ENCODE measurements around the gene MAP2K7. TPM values are rescaled to one million over a fixed set of nuclear protein-coding genes. Genes with fewer than 3 reads are reported as not detected.
A peak's percentile ranks its signal among the peaks of the same experiment; 100 is the strongest.

MAP2K7 gene
- total RNA-seq, 2 experiments from 2014 or later = 36.5 to 39.9 TPM

DNA sequence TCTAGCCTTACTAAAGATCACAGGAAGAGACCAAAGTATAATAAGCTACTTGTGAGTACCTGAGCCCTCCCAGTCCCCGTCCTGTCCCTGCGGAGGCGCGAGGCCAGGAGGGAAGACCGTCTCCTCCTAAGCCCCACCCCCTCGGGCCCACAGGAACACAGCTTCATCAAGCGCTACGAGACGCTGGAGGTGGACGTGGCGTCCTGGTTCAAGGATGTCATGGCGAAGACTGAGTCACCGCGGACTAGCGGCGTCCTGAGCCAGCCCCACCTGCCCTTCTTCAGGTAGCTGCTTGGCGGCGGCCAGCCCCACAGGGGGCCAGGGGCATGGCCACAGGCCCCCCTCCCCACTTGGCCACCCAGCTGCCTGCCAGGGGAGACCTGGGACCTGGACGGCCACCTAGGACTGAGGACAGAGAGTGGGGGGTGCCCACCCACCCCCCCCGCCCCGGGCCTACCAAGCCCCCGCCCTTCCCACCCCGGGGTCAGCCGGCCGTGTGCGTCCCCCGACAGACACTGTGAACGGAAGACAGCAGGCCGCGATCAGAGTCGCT is 8.5 kb downstream of the MAP2K7 start:
- no peak for ATAC-seq
- no peak for DNase-seq
- Mint-ChIP-seq H3K36me3 (ENCODE audit: low read depth) (peaks cover 26% of the 10 kb centered on the region), H3K4me1 (ENCODE audit: low read depth) (peaks cover 12% of the 10 kb centered on the region), H3K9me3 (ENCODE audit: insufficient read depth) (no peaks in the 10 kb centered on the region), H3K27me3 (ENCODE audit: low read depth) (peaks cover 12% of the 10 kb centered on the region), H3K27ac (no peak overlapping the region), H3K4me3 (no peak overlapping the region)
- CTCF ChIA-PET = interaction anchor here (0.6 to 1.0 kb wide), 2 partner anchors 10 to 31 kb away, joined by 3 read pairs; partner anchors contain the start of gene TIMM44
- POLR2A ChIA-PET = interaction anchor here (1.1 to 1.3 kb wide), 2 partner anchors 8 kb away, joined by 3 read pairs; partner anchors contain the start of genes MAP2K7 and SNAPC2

DNA sequence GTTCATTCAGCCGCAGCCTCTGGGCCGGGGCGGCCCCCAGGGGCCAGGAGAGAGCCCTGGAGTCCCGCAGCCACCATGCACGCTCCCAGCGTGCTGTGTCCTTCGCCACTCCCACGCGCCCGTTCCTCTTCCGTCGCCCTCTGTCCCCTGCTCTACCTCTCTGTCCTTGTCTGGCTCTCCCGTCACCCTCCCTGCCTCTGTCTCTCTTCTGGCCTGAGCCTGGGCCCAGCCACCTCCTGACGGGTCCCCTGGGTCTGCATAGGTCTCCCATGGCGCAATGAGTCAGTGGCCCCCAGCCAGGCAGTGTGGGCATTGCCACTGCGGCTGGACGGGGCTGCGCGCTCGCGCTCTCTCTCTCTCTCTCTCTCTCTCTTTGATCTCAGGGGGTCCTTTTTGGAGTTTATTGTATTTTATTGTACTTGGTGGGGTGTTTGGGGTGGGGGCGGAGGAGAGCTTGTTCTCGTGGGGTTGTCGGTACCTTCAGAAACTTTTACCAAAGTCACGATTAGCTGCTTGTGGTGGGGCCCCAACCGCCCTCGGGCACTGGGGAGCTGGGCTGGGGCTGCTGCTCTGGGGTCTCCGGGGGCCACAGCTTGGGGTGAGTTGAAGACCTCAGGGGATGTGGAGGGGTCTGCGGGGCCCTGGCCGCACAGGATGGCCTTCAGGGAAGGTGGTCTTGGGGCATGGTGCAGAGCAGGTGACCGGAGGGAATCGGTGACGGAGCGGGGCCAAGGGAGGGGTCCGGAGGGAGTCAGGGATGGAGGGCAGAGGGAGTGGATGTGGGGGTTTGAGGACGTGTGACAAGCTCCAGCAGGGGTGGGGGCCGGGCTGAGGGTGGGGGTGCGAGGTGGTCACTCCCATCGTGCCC is 9.3 kb downstream of the MAP2K7 start:
- Mint-ChIP-seq H3K4me1 (ENCODE audit: low read depth) (peaks cover 17% of the 10 kb centered on the region), H3K9me3 (ENCODE audit: insufficient read depth) (no peaks in the 10 kb centered on the region), H3K36me3 (ENCODE audit: low read depth) (peaks cover 24% of the 10 kb centered on the region), H3K4me3 (no peak overlapping the region), H3K27ac (no peak overlapping the region), H3K27me3 (ENCODE audit: low read depth) (peaks cover 17% of the 10 kb centered on the region)
- no peak for ATAC-seq
- POLR2A ChIA-PET = interaction anchor here (1.3 kb wide), 1 partner anchor 9 kb away, joined by 3 read pairs; the partner anchor contains the start of gene MAP2K7
- no peak for DNase-seq
- CTCF ChIA-PET = no interaction called here

DNA sequence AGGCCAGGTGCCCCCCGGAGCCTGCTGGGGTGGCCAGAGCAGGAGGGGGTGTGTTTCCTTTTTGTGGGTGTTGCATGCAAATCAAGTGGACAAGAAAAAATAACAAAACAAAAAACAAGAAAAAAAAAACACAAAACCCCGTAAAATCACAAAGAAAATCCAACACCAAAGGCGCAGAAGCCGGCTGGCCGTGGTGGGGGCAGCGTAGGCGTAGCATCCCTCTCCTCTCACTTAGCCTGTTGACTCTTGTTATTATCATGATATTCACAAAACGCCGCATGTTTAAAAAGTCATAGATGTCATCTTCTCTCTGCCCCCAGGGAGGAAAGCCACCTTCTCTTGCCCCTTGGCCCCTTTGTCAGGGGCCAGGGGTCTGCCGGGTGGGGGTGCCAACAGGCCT is 10.0 kb downstream of the MAP2K7 start:
- H3K9me3 Mint-ChIP-seq (ENCODE audit: insufficient read depth) = no peaks in the 10 kb centered on the region
- H3K36me3 Mint-ChIP-seq (ENCODE audit: low read depth) = peaks cover 24% of the 10 kb centered on the region
- ATAC-seq (no peak), DNase-seq (no peak)
- no peak overlapping the region for H3K4me3 Mint-ChIP-seq
- H3K4me1 Mint-ChIP-seq (ENCODE audit: low read depth) = peaks cover 22% of the 10 kb centered on the region
- CTCF ChIA-PET = no interaction called here
- H3K27me3 Mint-ChIP-seq (ENCODE audit: low read depth) = peaks cover 23% of the 10 kb centered on the region
- POLR2A ChIA-PET = no interaction called here
- no peak overlapping the region for H3K27ac Mint-ChIP-seq

DNA sequence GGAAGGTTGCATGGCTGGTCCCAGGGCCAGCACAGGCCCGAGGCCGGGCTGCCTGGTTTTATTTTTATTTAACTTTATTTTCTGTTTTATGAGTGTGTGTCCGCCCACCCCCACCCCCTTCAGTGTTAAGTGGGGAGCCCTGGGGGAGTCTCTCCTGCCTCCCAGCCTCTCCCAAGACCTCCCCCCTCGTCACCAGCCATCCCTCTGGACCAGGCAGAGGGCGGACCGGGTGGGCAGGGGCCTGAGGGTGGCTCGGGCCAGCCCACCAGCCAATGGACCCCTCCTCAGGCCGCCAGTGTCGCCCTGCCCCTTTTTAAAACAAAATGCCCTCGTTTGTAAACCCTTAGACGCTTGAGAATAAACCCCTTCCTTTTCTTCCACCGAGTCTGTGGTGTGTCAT is 10.4 kb downstream of the MAP2K7 start:
- Mint-ChIP-seq H3K27ac (no peak overlapping the region), H3K4me3 (no peak overlapping the region), H3K36me3 (ENCODE audit: low read depth) (peaks cover 24% of the 10 kb centered on the region), H3K4me1 (ENCODE audit: low read depth) (peaks cover 22% of the 10 kb centered on the region), H3K9me3 (ENCODE audit: insufficient read depth) (no peaks in the 10 kb centered on the region), H3K27me3 (ENCODE audit: low read depth) (peaks cover 25% of the 10 kb centered on the region)
- ChIA-PET CTCF (no interaction called here), POLR2A (interaction anchor here (0.8 kb wide), 1 partner anchor 10 kb away, joined by 3 read pairs; no protein-coding TSS in a partner anchor)
- ATAC-seq (no peak), DNase-seq (no peak)

- ChIA-PET CTCF (no interaction called here), POLR2A (interaction anchor here (0.8 kb wide), 1 partner anchor 10 kb away, joined by 3 read pairs; no protein-coding TSS in a partner anchor)
- H3K27me3 Mint-ChIP-seq (ENCODE audit: low read depth) = peaks cover 26% of the 10 kb centered on the region
- H3K9me3 Mint-ChIP-seq (ENCODE audit: insufficient read depth) = no peaks in the 10 kb centered on the region
- peak within 1 kb of the TSS; percentile 42 for H3K4me3 Mint-ChIP-seq
- H3K27ac Mint-ChIP-seq = peak within 1 kb of the TSS; percentile 24
- peaks cover 24% of the 10 kb centered on the region for H3K36me3 Mint-ChIP-seq (ENCODE audit: low read depth)
- DNase-seq = no peak
- no peak for ATAC-seq
- peaks cover 24% of the 10 kb centered on the region for H3K4me1 Mint-ChIP-seq (ENCODE audit: low read depth)
These were observed 10.9 kb downstream of the MAP2K7 start, which contains the start of gene TGFBR3L for GRCh38 chr19:7914598-7915045. TGFBR3L (plus strand) TSS chr19:7914830.

DNA sequence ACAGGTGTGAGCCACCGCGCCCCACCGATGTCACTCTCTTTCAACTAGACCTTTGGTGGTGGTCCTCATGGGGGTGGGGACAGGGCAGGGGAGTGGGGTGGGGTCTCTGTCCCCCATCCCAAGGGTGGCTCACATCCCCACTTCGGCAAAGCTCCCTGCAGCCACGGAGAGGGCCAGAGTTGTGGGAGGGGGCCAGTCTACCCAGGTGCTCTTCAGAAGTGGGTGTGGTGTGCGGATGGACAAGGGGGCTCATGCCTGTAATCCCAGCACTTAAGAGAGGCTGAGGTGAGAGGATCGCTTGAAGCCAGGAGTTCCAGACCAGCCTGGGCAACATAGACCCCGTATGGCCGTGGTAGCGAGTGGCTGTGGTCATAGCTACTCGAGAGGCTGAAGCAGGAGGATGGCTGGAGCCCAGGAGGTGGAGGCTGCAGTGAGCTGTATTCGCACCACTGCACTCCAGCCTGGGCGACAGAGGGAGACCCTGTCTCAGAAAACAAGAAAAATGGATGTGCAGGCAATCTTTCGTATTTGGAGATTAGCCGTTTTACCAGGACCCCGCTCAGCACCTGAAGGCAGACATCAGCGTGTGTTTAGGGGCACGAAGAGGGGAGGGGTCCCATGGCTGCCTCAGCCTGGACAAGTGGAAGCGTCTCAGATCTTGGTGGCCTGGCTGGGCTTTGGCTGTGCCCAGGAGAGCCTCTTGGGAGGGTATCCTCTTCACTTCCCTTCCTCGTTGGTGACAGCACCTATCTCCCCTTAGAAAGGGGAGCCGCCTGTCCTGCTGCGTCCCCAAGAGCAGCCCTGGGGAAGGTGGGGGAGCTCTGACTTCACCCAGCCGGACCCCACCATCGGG is 11.8 kb downstream of the MAP2K7 start:
- CTCF ChIA-PET = interaction anchor here (1.0 to 3.3 kb wide), 3 partner anchors 12 to 61 kb away, joined by 3 to 15 read pairs (median 7); partner anchors contain the start of gene MAP2K7

DNA sequence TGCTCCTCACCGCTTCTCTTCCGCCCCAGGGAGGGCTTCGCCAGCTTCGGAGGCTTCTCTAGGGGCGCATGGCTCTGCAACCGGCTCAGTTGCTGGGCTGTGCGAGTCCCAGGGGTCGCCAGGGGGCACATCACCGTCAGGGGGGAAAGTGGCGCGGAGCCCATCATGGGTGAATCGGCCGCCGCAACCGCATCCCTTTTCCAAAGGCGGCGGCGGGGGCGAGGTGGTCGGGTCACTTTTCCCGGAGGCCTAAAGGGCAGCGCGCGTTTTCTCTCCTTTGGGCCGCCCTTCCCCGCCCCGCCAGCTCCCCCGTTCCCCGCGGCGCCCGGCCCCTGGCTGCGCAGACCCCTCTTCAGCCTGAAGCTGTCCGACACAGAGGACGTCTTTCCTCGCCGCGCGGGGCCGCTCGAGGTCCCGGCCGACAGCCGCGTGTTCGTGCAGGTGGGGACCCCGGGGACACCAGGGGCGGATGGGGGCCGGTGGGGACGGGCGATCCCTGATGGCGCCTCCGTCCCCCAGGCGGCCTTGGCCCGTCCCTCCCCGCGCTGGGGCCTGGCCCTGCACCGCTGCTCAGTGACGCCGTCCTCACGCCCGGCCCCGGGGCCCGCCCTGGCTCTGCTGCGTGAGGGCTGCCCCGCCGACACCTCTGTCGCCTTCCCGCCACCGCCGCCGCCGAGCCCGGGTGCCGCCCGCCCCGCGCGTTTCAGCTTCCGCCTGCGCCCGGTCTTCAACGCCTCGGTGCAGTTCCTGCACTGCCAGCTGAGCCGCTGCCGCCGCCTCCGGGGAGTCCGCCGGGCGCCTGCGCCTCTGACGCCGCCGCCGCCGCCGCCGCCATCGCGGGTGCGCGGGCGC is 12.7 kb downstream of the MAP2K7 start:
- peak overlapping the region; percentile 69 for H3K4me3 Mint-ChIP-seq
- CTCF ChIA-PET = interaction anchor here (1.0 to 3.3 kb wide), 4 partner anchors 13 to 62 kb away, joined by 3 to 15 read pairs (median 6); partner anchors contain the start of genes MAP2K7 and TIMM44
- peak; percentile 70 for DNase-seq
- H3K27ac Mint-ChIP-seq = peak overlapping the region; percentile 43
- peaks cover 35% of the 10 kb centered on the region for H3K4me1 Mint-ChIP-seq (ENCODE audit: low read depth)
- peaks cover 30% of the 10 kb centered on the region for H3K27me3 Mint-ChIP-seq (ENCODE audit: low read depth)
- H3K36me3 Mint-ChIP-seq (ENCODE audit: low read depth) = peaks cover 17% of the 10 kb centered on the region
- ATAC-seq = peak; percentile 6
- no peaks in the 10 kb centered on the region for H3K9me3 Mint-ChIP-seq (ENCODE audit: insufficient read depth)
- POLR2A ChIA-PET = interaction anchor here (1.6 kb wide), 1 partner anchor 13 kb away, joined by 7 read pairs; the partner anchor contains the start of gene MAP2K7

More for the DNA sequence above, 11.8 kb downstream of the MAP2K7 start:
- Mint-ChIP-seq H3K9me3 (ENCODE audit: insufficient read depth) (no peaks in the 10 kb centered on the region), H3K4me3 (peak overlapping the region; percentile 42), H3K27me3 (ENCODE audit: low read depth) (peaks cover 30% of the 10 kb centered on the region), H3K4me1 (ENCODE audit: low read depth) (peaks cover 29% of the 10 kb centered on the region), H3K36me3 (ENCODE audit: low read depth) (peaks cover 22% of the 10 kb centered on the region), H3K27ac (peak overlapping the region; percentile 43)
- ATAC-seq (no peak), DNase-seq (no peak)
- POLR2A ChIA-PET = interaction anchor here (1.6 kb wide), 1 partner anchor 12 kb away, joined by 7 read pairs; the partner anchor contains the start of gene MAP2K7

DNA sequence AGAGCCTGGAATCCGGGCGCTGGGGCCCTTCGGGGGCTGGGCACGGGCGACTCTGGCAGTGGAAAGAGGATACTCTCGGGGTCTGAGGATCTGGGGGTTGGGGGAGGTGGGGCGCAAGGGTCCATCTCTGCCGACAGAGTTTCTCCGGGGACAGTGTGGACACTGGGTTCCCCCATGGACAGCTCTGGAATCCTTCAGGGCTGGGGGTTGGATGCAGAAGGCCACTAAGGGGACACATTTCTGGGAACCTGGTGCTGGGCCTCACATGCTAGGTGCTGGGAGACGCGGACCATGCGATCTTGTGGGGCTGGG is 13.2 kb downstream of the MAP2K7 start:
- Mint-ChIP-seq H3K36me3 (ENCODE audit: low read depth) (peaks cover 12% of the 10 kb centered on the region), H3K4me1 (ENCODE audit: low read depth) (peaks cover 41% of the 10 kb centered on the region), H3K27me3 (ENCODE audit: low read depth) (peaks cover 30% of the 10 kb centered on the region), H3K9me3 (ENCODE audit: insufficient read depth) (no peaks in the 10 kb centered on the region), H3K4me3 (peak overlapping the region; percentile 69), H3K27ac (no peak overlapping the region)
- DNase-seq = no peak
- ChIA-PET POLR2A (interaction anchor here (1.6 kb wide), 2 partner anchors 13 kb away, joined by 6 to 7 read pairs; partner anchors contain the start of gene MAP2K7), CTCF (interaction anchor here (1.0 to 3.3 kb wide), 5 partner anchors 13 to 63 kb away, joined by 3 to 15 read pairs (median 7); partner anchors contain the start of genes MAP2K7 and TIMM44)
- no peak for ATAC-seq

DNA sequence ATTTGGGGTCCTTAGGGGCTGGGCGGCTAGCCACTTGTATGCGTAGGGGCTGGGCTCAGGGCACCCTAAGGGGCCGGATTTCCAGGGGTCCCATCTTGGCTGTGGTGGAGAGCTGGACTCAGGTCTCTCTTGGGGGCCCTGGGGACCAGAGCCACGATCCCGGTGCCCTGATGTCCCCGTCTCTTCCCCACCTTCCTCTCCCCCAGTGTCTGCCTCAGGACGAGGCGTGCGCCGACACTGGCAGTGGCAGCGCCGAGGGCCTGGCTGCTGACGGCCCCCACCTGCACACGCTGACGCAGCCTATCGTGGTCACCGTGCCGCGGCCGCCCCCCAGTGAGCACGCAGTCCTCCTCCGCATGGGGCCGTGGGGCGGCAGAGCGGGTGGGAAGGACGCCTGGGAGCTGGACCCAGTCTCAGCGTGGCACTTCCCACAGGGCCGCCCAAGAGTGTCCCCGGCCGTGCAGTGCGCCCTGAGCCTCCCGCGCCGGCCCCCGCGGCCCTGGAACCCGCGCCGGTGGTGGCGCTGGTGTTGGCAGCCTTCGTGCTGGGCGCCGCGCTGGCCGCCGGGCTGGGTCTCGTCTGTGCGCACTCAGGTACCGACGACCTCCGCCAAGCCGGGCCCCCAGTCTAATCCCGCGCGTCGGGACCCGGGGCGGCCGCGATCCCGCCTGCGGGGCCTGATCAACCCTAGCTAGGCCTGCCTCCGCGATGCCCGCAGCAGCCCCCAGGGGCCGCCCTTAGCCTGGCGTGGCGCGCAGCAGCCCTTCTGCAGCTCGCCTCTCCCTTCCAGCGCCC is 13.8 kb downstream of the MAP2K7 start:
- Mint-ChIP-seq H3K36me3 (ENCODE audit: low read depth) (peaks cover 11% of the 10 kb centered on the region), H3K4me1 (ENCODE audit: low read depth) (peaks cover 45% of the 10 kb centered on the region), H3K27me3 (ENCODE audit: low read depth) (peaks cover 30% of the 10 kb centered on the region), H3K4me3 (peak overlapping the region; percentile 69), H3K9me3 (ENCODE audit: insufficient read depth) (no peaks in the 10 kb centered on the region), H3K27ac (no peak overlapping the region)
- POLR2A ChIA-PET = interaction anchor here (1.1 to 1.6 kb wide), 4 partner anchors 9 to 287 kb away, joined by 3 to 6 read pairs (median 4); partner anchors contain the start of genes MAP2K7 and TIMM44
- peak; percentile 24 for ATAC-seq
- DNase-seq = peak; percentile 68
- CTCF ChIA-PET = interaction anchor here (0.9 to 3.3 kb wide), 6 partner anchors 11 to 65 kb away, joined by 3 to 15 read pairs (median 7); partner anchors contain the start of genes MAP2K7 and TIMM44

Data from activated CD8-positive, alpha-beta T cell treated with anti-CD3 and anti-CD28 coated beads, Interleukin-2, amount 10 ng/mL, durations not matched to agents 7 days and 5 days (primary cell).